ENCODE measurements around the gene TUBGCP6. TPM values are rescaled to one million over a fixed set of nuclear protein-coding genes. Genes with fewer than 3 reads are reported as not detected.

Gene TUBGCP6
- polyA plus RNA-seq, 3 donors = 3.7 to 72.8 (median 4.3) TPM

- peak overlapping the region in 1 of 7 donors; percentile 84 for H3K27ac Mint-ChIP-seq
- H3K9me3 Mint-ChIP-seq = peaks cover 0 to 2% (median 0%) of the 10 kb centered on the region in 7 donors
- peaks cover 57 to 92% of the 10 kb centered on the region in 2 donors for H3K36me3 Mint-ChIP-seq
- Histone ChIP-seq H4K20me1 (ENCODE audit: insufficient read depth, low read length) (peaks cover 95% of the 10 kb centered on the region), H3K27me3 (ENCODE audit: control insufficient read depth in 2 of 2, insufficient read depth in 2 of 2, low read length in 2 of 2) (no peaks in the 10 kb centered on the region), H3K36me3 (replicated peaks in 1 of 2; ENCODE audit: control insufficient read depth in 1 of 2, insufficient read depth in 2 of 2, low read length in 2 of 2) (peaks cover 91 to 96% of the 10 kb centered on the region in 2 donors), H2AFZ (ENCODE audit: insufficient read depth, low read depth, low read length, poor library complexity, severe bottlenecking) (no peak overlapping the region), H3K4me3 (replicated peaks in 1 of 3; ENCODE audit: low read depth in 2 of 3, low read length in 3 of 3) (no peak overlapping the region), H3K27ac (ENCODE audit: low read depth in 1 of 2, low read length in 2 of 2) (no peak overlapping the region), H3K9me3 (replicated peaks in 1 of 2; ENCODE audit: control insufficient read depth in 1 of 2, insufficient read depth in 1 of 2, low read length in 2 of 2) (no peaks in the 10 kb centered on the region), H3K4me1 (ENCODE audit: control insufficient read depth in 1 of 2, insufficient read depth in 2 of 2, low read length in 2 of 2) (no peaks in the 10 kb centered on the region), H3K79me2 (ENCODE audit: insufficient read depth, low read length) (peaks cover 3% of the 10 kb centered on the region), H3K4me2 (replicated peaks; ENCODE audit: extremely low read depth, low read length, poor library complexity, severe bottlenecking) (no peak overlapping the region), H3K9ac (ENCODE audit: insufficient read depth, low read length, poor library complexity, severe bottlenecking) (no peak overlapping the region)
- intact Hi-C loops (cut with micrococcal nuclease) = loop anchor here in 1 of 2 donors (5.0 kb wide), 2 partner anchors 48 to 63 kb away; partner anchors contain the start of genes DENND6B and PPP6R2
- TF ChIP-seq CTCF (IDR thresholded peaks at IDR 0.05) = no peak
- peaks cover under 1% of the 10 kb centered on the region for H3K4me1 Mint-ChIP-seq
- H3K4me3 Mint-ChIP-seq = no peak overlapping the region
- DNase-seq = no peak
- WGBS (ENCODE audit: insufficient coverage) = 98% methylated on average over 29 of the region's 30 CpGs
- H3K27me3 Mint-ChIP-seq (ENCODE audit: low read depth in 3 of 3) = peaks cover 0 to 2% (median 1%) of the 10 kb centered on the region in 3 donors
These were observed 34.3 kb upstream of the TUBGCP6 start for GRCh38 chr22:50278956-50279619.

- Mint-ChIP-seq H3K4me1 (peaks cover 5% of the 10 kb centered on the region), H3K36me3 (peaks cover 58 to 91% of the 10 kb centered on the region in 2 donors), H3K27me3 (ENCODE audit: low read depth in 3 of 3) (peaks cover 0 to 7% (median 5%) of the 10 kb centered on the region in 3 donors), H3K9me3 (peaks cover 0 to 2% (median 0%) of the 10 kb centered on the region in 7 donors), H3K27ac (peak overlapping the region in 1 of 7 donors; percentile 56), H3K4me3 (no peak overlapping the region)
- H3K4me2 ChIP-seq (replicated peaks; ENCODE audit: extremely low read depth, low read length, poor library complexity, severe bottlenecking) = no peak overlapping the region
- H4K20me1 ChIP-seq (ENCODE audit: insufficient read depth, low read length) = peaks cover 95% of the 10 kb centered on the region
- no peak for DNase-seq
- no peak overlapping the region for H3K9ac ChIP-seq (ENCODE audit: insufficient read depth, low read length, poor library complexity, severe bottlenecking)
- no peaks in the 10 kb centered on the region for H3K9me3 ChIP-seq (replicated peaks in 1 of 2; ENCODE audit: control insufficient read depth in 1 of 2, insufficient read depth in 1 of 2, low read length in 2 of 2)
- peaks cover 3% of the 10 kb centered on the region for H3K79me2 ChIP-seq (ENCODE audit: insufficient read depth, low read length)
- 96% methylated on average over 20 of the region's 21 CpGs for WGBS (ENCODE audit: insufficient coverage)
- intact Hi-C loops (cut with micrococcal nuclease) = loop anchor here in 1 of 2 donors (5.0 kb wide), 2 partner anchors 49 to 64 kb away; partner anchors contain the start of genes DENND6B and PPP6R2
- H3K27me3 ChIP-seq (ENCODE audit: control insufficient read depth in 2 of 2, insufficient read depth in 2 of 2, low read length in 2 of 2) = no peaks in the 10 kb centered on the region
- H3K4me3 ChIP-seq (replicated peaks in 1 of 3; ENCODE audit: low read depth in 2 of 3, low read length in 3 of 3) = no peak overlapping the region
- TF ChIP-seq CTCF (IDR thresholded peaks at IDR 0.05) = no peak
- no peak overlapping the region for H2AFZ ChIP-seq (ENCODE audit: insufficient read depth, low read depth, low read length, poor library complexity, severe bottlenecking)
- no peak overlapping the region for H3K27ac ChIP-seq (ENCODE audit: low read depth in 1 of 2, low read length in 2 of 2)
- no peaks in the 10 kb centered on the region for H3K4me1 ChIP-seq (ENCODE audit: control insufficient read depth in 1 of 2, insufficient read depth in 2 of 2, low read length in 2 of 2)
- H3K36me3 ChIP-seq (replicated peaks in 1 of 2; ENCODE audit: control insufficient read depth in 1 of 2, insufficient read depth in 2 of 2, low read length in 2 of 2) = peaks cover 88 to 90% of the 10 kb centered on the region in 2 donors
These were observed 33.6 kb upstream of the TUBGCP6 start for GRCh38 chr22:50278461-50278860.

Data from CD14-positive monocyte (primary cell).